Chondrocyte (in vitro differentiated cells): ENCODE data around the gene FSD1. TPM values are rescaled to one million over a fixed set of nuclear protein-coding genes. Genes with fewer than 3 reads are reported as not detected.

Experiments
- DNase-seq: peaks from one replicate; pipeline ENCODE4 v3.0.0; 2021; ENCODE audit warnings: mixed read lengths, low spot score
- H3K27ac Mint-ChIP-seq: one replicate; pipeline ENCODE4 v1.8.0; 2021; ENCODE audit warnings: mild to moderate bottlenecking, moderate library complexity, mixed read lengths; ENCODE audit not compliant: unreplicated experiment
- H3K27me3 Mint-ChIP-seq: 2 replicates; pipeline ENCODE4 v1.8.0; 2021; ENCODE audit warnings: low read depth, mixed read lengths
- H3K36me3 Mint-ChIP-seq: 2 replicates; pipeline ENCODE4 v1.8.0; 2021; ENCODE audit warnings: low read depth, mixed read lengths
- H3K4me1 Mint-ChIP-seq: 2 replicates; pipeline ENCODE4 v1.8.0; 2021; ENCODE audit warnings: low read depth, mild to moderate bottlenecking, mixed read lengths
- H3K4me3 Mint-ChIP-seq: one replicate; pipeline ENCODE4 v1.8.0; 2021; ENCODE audit warnings: mild to moderate bottlenecking, moderate library complexity, mixed read lengths; ENCODE audit not compliant: unreplicated experiment
- H3K9me3 Mint-ChIP-seq: 2 replicates; pipeline ENCODE4 v1.8.0; 2021; ENCODE audit warnings: low read depth, mixed read lengths
- total RNA-seq: library from RNA; stranded (reverse); gene quantifications from 3 replicates; pipeline ENCODE4 v1.2.1, GENCODE V29; 2021
- TF ChIP-seq, protein P1 (sequence below): fragments of 200-600 bp; sonication (generic); IDR thresholded peaks from 2 replicates; pipeline ENCODE4 v1.5.0; 2021; ENCODE audit warnings: antibody characterized with exemption, mild to moderate bottlenecking, moderate library complexity

FSD1 gene
- total RNA-seq, 1 donor from 2014 or later, result 11.6 TPM

DNA sequence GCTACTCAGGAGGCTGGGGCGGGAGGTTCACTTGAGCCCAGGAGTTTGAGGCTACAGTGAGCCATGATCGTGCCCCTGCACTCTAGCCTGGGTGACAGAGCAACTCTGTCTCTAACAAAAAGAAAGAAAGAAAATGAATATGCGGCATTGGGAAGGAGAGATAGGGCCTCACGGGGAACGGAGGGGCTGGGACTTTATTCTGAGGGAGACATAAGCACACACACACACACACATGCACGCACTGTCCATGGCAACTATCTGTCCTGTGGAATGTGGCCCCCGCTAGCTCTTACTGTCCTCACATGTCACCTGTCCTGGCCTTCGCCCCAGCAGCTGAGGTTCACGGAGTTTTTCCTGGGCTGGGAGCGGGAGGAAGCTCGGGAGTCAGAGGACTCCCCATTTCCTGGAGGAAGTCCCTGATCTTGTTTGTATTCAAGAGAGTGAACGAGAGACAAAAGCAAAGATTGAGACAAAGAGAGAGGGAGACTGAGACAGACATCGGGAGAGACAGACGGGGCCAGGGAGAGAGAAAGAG lies 33.6 kb downstream of the FSD1 start:
- Mint-ChIP-seq H3K4me3 (peak overlapping the region; percentile 63), H3K9me3 (peaks cover 3% of the 10 kb centered on the region)
- no peak for DNase-seq

DNA sequence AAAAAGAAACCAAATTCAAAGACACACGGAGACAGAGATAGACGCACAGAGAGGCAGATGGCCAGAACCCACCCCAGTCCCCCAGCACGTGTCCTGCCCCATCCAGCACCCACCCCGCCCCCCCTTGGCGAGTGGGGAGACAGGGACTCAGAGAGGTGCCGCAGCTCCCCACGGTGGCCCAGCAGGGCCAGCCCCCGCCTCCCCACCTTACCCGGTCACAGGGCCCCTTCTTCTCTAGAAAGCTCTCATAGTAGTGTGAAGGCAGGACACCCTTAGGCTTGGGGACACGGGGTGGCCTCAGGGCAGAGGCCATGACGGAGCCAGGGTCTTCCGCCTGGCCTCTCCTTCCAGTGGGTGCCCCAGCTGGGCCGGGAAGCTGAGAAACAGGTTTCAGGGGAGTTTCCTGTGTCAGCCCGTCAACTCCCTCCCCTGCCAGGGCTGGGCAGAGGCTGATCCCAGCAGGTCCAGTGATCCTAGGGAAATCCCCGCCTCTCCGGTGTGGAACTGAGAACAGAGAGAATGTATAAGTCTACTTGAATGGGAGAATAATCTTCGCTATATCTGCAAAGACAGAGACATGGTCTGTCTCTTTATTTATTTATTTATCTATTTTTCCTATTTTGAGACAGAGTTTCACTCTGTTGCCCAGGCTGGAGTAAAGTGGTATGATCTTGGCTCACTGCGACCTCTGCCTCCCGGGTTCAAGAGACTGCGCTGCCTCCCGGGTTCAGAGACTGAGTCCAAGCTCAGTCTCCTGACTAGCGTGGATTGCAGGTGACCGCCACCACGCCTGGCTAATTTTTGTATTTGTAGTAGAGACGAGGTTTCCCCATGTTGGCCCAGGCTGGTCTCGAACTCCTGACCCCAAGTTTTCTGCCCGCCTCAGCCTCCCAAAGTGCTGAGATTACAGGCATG lies 34.3 kb downstream of the FSD1 start, which contains the start of gene STAP2:
STAP2 (minus strand) TSS at position 387 of the 915 bp plus-strand sequence; CDS start at position 313, 74 bp downstream.
- peaks cover 11% of the 10 kb centered on the region for H3K4me1 Mint-ChIP-seq
- no peak for DNase-seq
- TF ChIP-seq, protein P1, sequence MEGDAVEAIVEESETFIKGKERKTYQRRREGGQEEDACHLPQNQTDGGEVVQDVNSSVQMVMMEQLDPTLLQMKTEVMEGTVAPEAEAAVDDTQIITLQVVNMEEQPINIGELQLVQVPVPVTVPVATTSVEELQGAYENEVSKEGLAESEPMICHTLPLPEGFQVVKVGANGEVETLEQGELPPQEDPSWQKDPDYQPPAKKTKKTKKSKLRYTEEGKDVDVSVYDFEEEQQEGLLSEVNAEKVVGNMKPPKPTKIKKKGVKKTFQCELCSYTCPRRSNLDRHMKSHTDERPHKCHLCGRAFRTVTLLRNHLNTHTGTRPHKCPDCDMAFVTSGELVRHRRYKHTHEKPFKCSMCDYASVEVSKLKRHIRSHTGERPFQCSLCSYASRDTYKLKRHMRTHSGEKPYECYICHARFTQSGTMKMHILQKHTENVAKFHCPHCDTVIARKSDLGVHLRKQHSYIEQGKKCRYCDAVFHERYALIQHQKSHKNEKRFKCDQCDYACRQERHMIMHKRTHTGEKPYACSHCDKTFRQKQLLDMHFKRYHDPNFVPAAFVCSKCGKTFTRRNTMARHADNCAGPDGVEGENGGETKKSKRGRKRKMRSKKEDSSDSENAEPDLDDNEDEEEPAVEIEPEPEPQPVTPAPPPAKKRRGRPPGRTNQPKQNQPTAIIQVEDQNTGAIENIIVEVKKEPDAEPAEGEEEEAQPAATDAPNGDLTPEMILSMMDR, result no peak
- H3K4me3 Mint-ChIP-seq, result peak within 1 kb of the TSS; percentile 63
- H3K36me3 Mint-ChIP-seq, result no peaks in the 10 kb centered on the region
- peak within 1 kb of the TSS; percentile 68 for H3K27ac Mint-ChIP-seq
- H3K27me3 Mint-ChIP-seq, result no peaks in the 10 kb centered on the region
- peaks cover 3% of the 10 kb centered on the region for H3K9me3 Mint-ChIP-seq

More for the DNA sequence above, 33.6 kb downstream of the FSD1 start:
- Mint-ChIP-seq H3K4me1 (peaks cover 11% of the 10 kb centered on the region), H3K27ac (peak overlapping the region; percentile 68), H3K27me3 (no peaks in the 10 kb centered on the region), H3K36me3 (no peaks in the 10 kb centered on the region)
- TF ChIP-seq, protein P1, result no peak

DNA sequence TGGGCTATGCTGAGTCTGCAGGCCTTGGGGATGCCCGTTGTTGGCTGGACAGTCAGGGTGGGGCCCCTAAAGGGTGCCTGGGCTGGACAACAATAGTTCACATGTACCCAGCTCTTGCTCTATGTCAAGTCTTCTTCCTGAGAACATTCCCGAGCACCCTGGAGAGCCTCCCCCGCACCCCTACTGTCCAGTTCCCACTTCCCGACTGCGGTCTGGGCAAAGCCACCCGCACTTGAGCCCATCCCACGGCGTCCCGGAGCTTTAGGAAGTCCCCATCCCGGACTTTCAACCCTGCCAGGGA lies 37.9 kb downstream of the FSD1 start:
- H3K9me3 Mint-ChIP-seq, result no peaks in the 10 kb centered on the region
- H3K4me1 Mint-ChIP-seq, result peaks cover 17% of the 10 kb centered on the region
- peaks cover 2% of the 10 kb centered on the region for H3K36me3 Mint-ChIP-seq
- DNase-seq, result no peak
- H3K27me3 Mint-ChIP-seq, result no peaks in the 10 kb centered on the region
- peak overlapping the region; percentile 89 for H3K4me3 Mint-ChIP-seq
- H3K27ac Mint-ChIP-seq, result peak overlapping the region; percentile 96
- TF ChIP-seq, protein P1, result no peak

DNA sequence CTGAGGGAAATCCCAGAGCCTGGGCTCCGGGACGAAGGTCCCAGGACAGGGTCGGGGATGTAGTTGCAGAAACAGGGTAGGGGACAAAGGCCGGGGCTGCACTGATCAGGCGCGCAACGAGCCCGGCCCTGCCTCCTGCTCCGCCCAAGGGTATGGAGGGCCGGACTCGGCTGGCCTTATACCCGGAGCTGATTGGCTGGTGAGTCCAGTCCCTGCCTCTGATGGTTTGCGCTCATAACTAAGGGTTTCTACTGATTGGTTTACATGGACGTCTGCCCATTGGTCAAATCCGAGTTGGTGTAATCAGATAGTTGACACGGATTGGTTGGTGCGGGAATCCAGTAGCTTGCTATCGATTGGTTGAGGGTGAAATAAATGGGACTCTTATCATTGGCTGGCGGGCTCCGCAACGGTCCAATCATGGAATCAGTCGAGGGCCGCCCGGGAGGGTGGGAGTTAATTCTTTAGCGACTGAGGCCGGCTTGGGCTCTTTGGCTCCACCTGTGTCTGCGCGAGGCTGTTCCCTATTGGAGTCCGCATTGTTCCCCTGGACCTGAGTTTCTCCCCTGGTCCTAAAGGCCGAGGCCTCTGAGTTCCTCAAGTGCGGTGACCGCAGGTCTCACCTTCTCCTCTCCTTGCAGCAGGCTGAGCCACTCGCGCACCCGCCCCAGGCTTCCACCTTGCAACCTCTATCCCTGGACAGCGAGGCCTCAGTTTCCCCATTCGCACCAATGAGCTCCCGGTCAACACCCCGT lies 38.4 kb downstream of the FSD1 start:
- DNase-seq, result peak; percentile 99
- Mint-ChIP-seq H3K36me3 (peaks cover 2% of the 10 kb centered on the region), H3K9me3 (no peaks in the 10 kb centered on the region), H3K27ac (peak overlapping the region; percentile 96), H3K4me1 (peaks cover 16% of the 10 kb centered on the region), H3K27me3 (no peaks in the 10 kb centered on the region), H3K4me3 (peak overlapping the region; percentile 89)
- TF ChIP-seq, protein P1, result peak; percentile 74
